DOHH2 (cell line): Measurements from ENCODE around the gene TBC1D26.
"Not testable (repeated sequence)": the region's sequence is repeated elsewhere in the genome, so short reads cannot be mapped to it uniquely, and the experiment has no call there.

Source experiments
- H3F3A ChIP-seq: fragments of 200-600 bp; sonication (generic), shearing (Covaris generic); 2 replicates; pipeline ENCODE4 v1.6.0; 2016; ENCODE audit warnings: antibody characterized with exemption, mild to moderate bottlenecking; ENCODE audit not compliant: control insufficient read depth, insufficient read depth
- H3K27ac ChIP-seq: fragments of 200-600 bp; sonication (generic); 2 replicates; pipeline ENCODE4 v1.5.1; 2014; ENCODE audit warnings: low read depth, mild to moderate bottlenecking, low read length, moderate library complexity
- H3K27me3 ChIP-seq: fragments of 200-600 bp; sonication (generic); 2 replicates; pipeline ENCODE4 v1.6.1; 2014; ENCODE audit warnings: mild to moderate bottlenecking, low read length, mixed read lengths; ENCODE audit not compliant: control insufficient read depth
- H3K36me3 ChIP-seq: fragments of 200-600 bp; sonication (generic); 2 replicates; pipeline ENCODE4 v1.6.1; 2014; ENCODE audit warnings: mild to moderate bottlenecking, low read length, moderate library complexity, mixed read lengths; ENCODE audit not compliant: control insufficient read depth
- H3K4me1 ChIP-seq: fragments of 200-600 bp; sonication (generic); 2 replicates; pipeline ENCODE4 v1.6.1; 2014; ENCODE audit warnings: mild to moderate bottlenecking, low read length, mixed read lengths; ENCODE audit not compliant: control insufficient read depth
- H3K4me2 ChIP-seq: fragments of 200-600 bp; sonication (generic); 2 replicates; pipeline ENCODE4 v1.6.0; 2014; ENCODE audit warnings: mild to moderate bottlenecking, low read length, moderate library complexity
- H3K4me3 ChIP-seq: fragments of 200-600 bp; sonication (generic); 2 replicates; pipeline ENCODE4 v1.5.1; 2014; ENCODE audit warnings: mild to moderate bottlenecking, low read length, mixed read lengths
- H3K79me2 ChIP-seq: fragments of 200-600 bp; sonication (generic); 2 replicates; pipeline ENCODE4 v1.6.1; 2014; ENCODE audit warnings: mild to moderate bottlenecking, low read length, mixed read lengths; ENCODE audit not compliant: control insufficient read depth
- H3K9me2 ChIP-seq: fragments of 200-600 bp; sonication (generic); replicated peaks from 2 replicates; pipeline ENCODE4 v1.6.1; 2014; ENCODE audit warnings: mild to moderate bottlenecking, low read length, mixed read lengths; ENCODE audit not compliant: control insufficient read depth
- H3K9me3 ChIP-seq: fragments of 200-600 bp; sonication (generic); 2 replicates; pipeline ENCODE4 v1.6.1; 2014; ENCODE audit warnings: antibody characterized with exemption, low read length, mixed read lengths; ENCODE audit not compliant: control insufficient read depth, insufficient read depth
- H4K20me1 ChIP-seq: fragments of 200-600 bp; sonication (generic); 2 replicates; pipeline ENCODE4 v1.6.0; 2014; ENCODE audit warnings: low read depth, mild to moderate bottlenecking, antibody characterized with exemption, low read length, moderate library complexity; ENCODE audit not compliant: control insufficient read depth, insufficient read depth

Gene TBC1D26

DNA sequence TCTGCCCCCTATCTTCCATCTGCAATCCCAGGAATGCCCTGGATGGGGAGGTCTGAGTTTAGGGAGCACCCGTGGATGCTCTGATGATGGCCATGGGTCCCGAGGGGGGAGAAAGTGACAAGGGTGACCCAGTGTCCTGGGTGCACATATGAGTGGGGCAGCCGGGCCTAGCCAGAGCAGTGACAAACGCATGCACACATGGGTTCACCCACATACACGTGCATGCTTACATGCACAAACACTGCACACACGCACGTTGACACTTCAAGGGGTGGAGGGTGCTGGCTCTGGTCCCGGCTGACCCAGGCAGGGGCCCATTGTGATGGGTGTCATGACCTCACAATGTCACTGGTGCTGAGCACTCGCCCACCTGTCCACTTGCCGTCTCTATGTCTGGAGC, at the start of gene TBC1D26:
Gene TBC1D26 (plus strand): TSS at position 384 of the 400 bp plus-strand sequence. CDS start 3,066 bp downstream, outside the sequence.
- not testable (repeated sequence) for H3K79me2 ChIP-seq, H3K27ac ChIP-seq

GRCh38 chr17:15683135-15683534, 48.9 kb upstream of the TBC1D26 start:
- H3K27me3 ChIP-seq, H3K79me2 ChIP-seq, H3K9me2 ChIP-seq, H3K36me3 ChIP-seq, H4K20me1 ChIP-seq, H3F3A ChIP-seq, H3K27ac ChIP-seq, H3K9me3 ChIP-seq: not testable (repeated sequence)
- peaks cover 13% of the 10 kb centered on the region for H3K4me1 ChIP-seq
- peak overlapping the region; percentile 82 for H3K4me3 ChIP-seq
- H3K4me2 ChIP-seq: peak overlapping the region; percentile 82

More for the DNA sequence above, at the start of gene TBC1D26:
- H3K4me2 ChIP-seq, H4K20me1 ChIP-seq, H3F3A ChIP-seq, H3K36me3 ChIP-seq, H3K4me1 ChIP-seq, H3K9me3 ChIP-seq, H3K27me3 ChIP-seq, H3K4me3 ChIP-seq, H3K9me2 ChIP-seq: not testable (repeated sequence)

DNA sequence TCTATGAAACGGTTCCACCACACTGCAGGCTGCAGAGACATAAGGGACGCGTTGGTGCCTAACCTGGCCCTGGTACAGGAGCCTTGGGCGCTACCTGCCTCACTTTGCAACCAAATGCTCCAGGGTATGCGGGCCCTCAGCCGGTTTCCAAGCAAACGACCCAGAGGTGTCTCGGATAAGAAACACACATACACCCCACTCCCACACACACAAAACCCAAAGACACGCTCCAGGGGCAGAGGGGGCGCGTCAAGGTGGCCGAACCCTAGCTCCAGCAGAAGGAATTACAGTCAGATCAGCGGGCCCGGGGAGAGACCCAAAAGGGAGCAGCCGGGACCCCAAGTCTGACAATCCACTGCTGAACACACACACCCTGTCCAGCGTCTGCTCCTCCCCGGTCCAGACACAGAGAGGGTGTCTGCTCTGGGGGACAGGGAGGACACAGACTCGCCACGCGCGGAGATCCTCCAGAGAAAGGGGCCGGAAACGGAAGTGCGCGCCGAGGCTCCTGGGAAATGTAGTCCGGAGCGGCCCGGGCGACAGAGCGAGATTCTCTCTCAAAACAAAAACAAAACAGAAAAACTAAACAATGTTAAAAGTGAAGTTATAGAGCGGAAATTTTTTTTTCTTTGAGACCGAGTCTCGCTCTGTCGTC, 48.1 kb upstream of the TBC1D26 start, which contains the start of gene TRIM16:
Gene TRIM16 (minus strand): TSS at position 488 of the 655 bp plus-strand sequence. CDS start 32,702 bp downstream, outside the sequence.
- H3F3A ChIP-seq, H4K20me1 ChIP-seq, H3K9me2 ChIP-seq, H3K79me2 ChIP-seq, H3K36me3 ChIP-seq, H3K9me3 ChIP-seq, H3K27ac ChIP-seq, H3K27me3 ChIP-seq: not testable (repeated sequence)
- H3K4me3 ChIP-seq: peak within 1 kb of the TSS; percentile 82
- H3K4me2 ChIP-seq: peak within 1 kb of the TSS; percentile 82
- peaks cover 13% of the 10 kb centered on the region for H3K4me1 ChIP-seq

GRCh38 chr17:15687494-15687893, 44.6 kb upstream of the TBC1D26 start:
- H3K4me2 ChIP-seq, H3K36me3 ChIP-seq, H3K27ac ChIP-seq, H3K9me2 ChIP-seq, H3K27me3 ChIP-seq, H3K4me3 ChIP-seq, H3F3A ChIP-seq, H3K79me2 ChIP-seq, H4K20me1 ChIP-seq, H3K9me3 ChIP-seq: not testable (repeated sequence)
- peaks cover 12% of the 10 kb centered on the region for H3K4me1 ChIP-seq

- H3K27me3 ChIP-seq, H3K27ac ChIP-seq, H3K4me1 ChIP-seq, H3K9me2 ChIP-seq, H3K9me3 ChIP-seq, H4K20me1 ChIP-seq, H3K36me3 ChIP-seq, H3K79me2 ChIP-seq, H3F3A ChIP-seq: not testable (repeated sequence)
- Histone ChIP-seq H3K4me3 (peak overlapping the region; percentile 77), H3K4me2 (peak overlapping the region; percentile 62)
Measured at GRCh38 chr17:15698967-15699366, 33.1 kb upstream of the TBC1D26 start.

- not testable (repeated sequence) for H3F3A ChIP-seq, H3K27me3 ChIP-seq, H3K79me2 ChIP-seq, H3K27ac ChIP-seq, H3K4me1 ChIP-seq, H3K9me2 ChIP-seq, H4K20me1 ChIP-seq, H3K36me3 ChIP-seq, H3K9me3 ChIP-seq
- peak within 1 kb of the TSS; percentile 77 for H3K4me3 ChIP-seq
- peak within 1 kb of the TSS; percentile 62 for H3K4me2 ChIP-seq
Measured at GRCh38 chr17:15699413-15699924, 32.6 kb upstream of the TBC1D26 start, which contains the start of gene ZNF286A. TSS of gene ZNF286A (plus strand) at chr17:15699752. CDS start at chr17:15700330, 578 bp downstream.

- H3K79me2 ChIP-seq, H3K4me1 ChIP-seq, H3K27me3 ChIP-seq, H3K36me3 ChIP-seq, H3K27ac ChIP-seq, H3F3A ChIP-seq, H4K20me1 ChIP-seq, H3K9me3 ChIP-seq, H3K9me2 ChIP-seq: not testable (repeated sequence)
- Histone ChIP-seq H3K4me3 (peak overlapping the region; percentile 77), H3K4me2 (peak overlapping the region; percentile 62)
Measured at GRCh38 chr17:15699937-15700336, 32.1 kb upstream of the TBC1D26 start.

- H3K79me2 ChIP-seq, H3K27me3 ChIP-seq, H3K27ac ChIP-seq, H3K9me2 ChIP-seq, H3K4me1 ChIP-seq, H3F3A ChIP-seq, H3K9me3 ChIP-seq, H4K20me1 ChIP-seq, H3K4me2 ChIP-seq, H3K4me3 ChIP-seq: not testable (repeated sequence)
- H3K36me3 ChIP-seq: peaks cover 23% of the 10 kb centered on the region
Measured at GRCh38 chr17:15704239-15704638, 27.8 kb upstream of the TBC1D26 start.
